HG03045 (cell line): ENCODE data around the gene DNAAF6.

Experiments
- ATAC-seq: cut with Tn5 transposase; IDR thresholded peaks from one replicate; pipeline ENCODE4 v1.9.1; 2021; ENCODE audit warnings: mild to moderate bottlenecking, moderate library complexity; ENCODE audit not compliant: unreplicated experiment

DNAAF6 gene

GRCh38 chrX:107290019-107290418 lies 83.6 kb downstream of the DNAAF6 start:
- no peak for ATAC-seq

GRCh38 chrX:107293056-107293455 lies 86.6 kb downstream of the DNAAF6 start:
- ATAC-seq: no peak
